HepG2 (cell line): Measurements from ENCODE around the gene SHC1. TPM values are rescaled to one million over a fixed set of nuclear protein-coding genes. Genes with fewer than 3 reads are reported as not detected.

Source experiments
- AHDC1 ChIP-seq: sonication (generic); formaldehyde crosslinking; IDR thresholded peaks from 2 replicates; pipeline ENCODE4 v1.5.1; 2020; ENCODE audit warnings: mild to moderate bottlenecking, missing genetic modification reagents, borderline replicate concordance
- CHCHD3 ChIP-seq: sonication (generic); formaldehyde crosslinking; IDR thresholded peaks from 2 replicates; pipeline ENCODE4 v1.8.0; 2022; ENCODE audit warnings: mild to moderate bottlenecking, missing genetic modification reagents, moderate library complexity
- FUBP1 ChIP-seq: sonication (generic); formaldehyde crosslinking; IDR thresholded peaks from 2 replicates; pipeline ENCODE4 v1.5.1; 2020; ENCODE audit warnings: missing genetic modification reagents, mild to moderate bottlenecking, borderline replicate concordance
- MIER2 ChIP-seq: IDR thresholded peaks from 2 replicates; pipeline ENCODE4 v1.6.1; 2016; ENCODE audit warnings: missing biosample characterization, missing genetic modification reagents
- MIXL1 ChIP-seq: IDR thresholded peaks from 2 replicates; pipeline ENCODE4 v1.6.1; 2016
- MLXIP ChIP-seq: sonication (generic); formaldehyde crosslinking; IDR thresholded peaks from 2 replicates; pipeline ENCODE4 v1.9.0; 2021; ENCODE audit warnings: missing genetic modification reagents, borderline replicate concordance
- NR0B2 ChIP-seq: sonication (generic); formaldehyde crosslinking; IDR thresholded peaks from 2 replicates; pipeline ENCODE4 v1.4.0; 2020; ENCODE audit warnings: mild to moderate bottlenecking, missing genetic modification reagents
- PLSCR1 ChIP-seq: sonication (generic); formaldehyde crosslinking; IDR thresholded peaks from 2 replicates; pipeline ENCODE4 v1.5.0; 2020; ENCODE audit warnings: missing genetic modification reagents, mild to moderate bottlenecking, borderline replicate concordance
- PRPF4 ChIP-seq: fragments of 200-400 bp; formaldehyde crosslinking; IDR thresholded peaks from 2 replicates; pipeline ENCODE4 v1.6.1; 2016; ENCODE audit warnings: low read length, low read depth; ENCODE audit not compliant: poor library complexity, severe bottlenecking
- SMAD3 ChIP-seq: sonication (generic); formaldehyde crosslinking; IDR thresholded peaks from 2 replicates; pipeline ENCODE4 v1.4.0; 2020; ENCODE audit warnings: missing genetic modification reagents
- SMC3 ChIP-seq: IDR thresholded peaks from 2 replicates; pipeline ENCODE4 v1.6.1; 2011; ENCODE audit warnings: low read length, improper control_type of control experiment
- ZHX1 ChIP-seq: sonication (generic); formaldehyde crosslinking; IDR thresholded peaks from 2 replicates; pipeline ENCODE4 v1.8.1; 2022; ENCODE audit warnings: low read depth, mild to moderate bottlenecking, missing genetic modification reagents
- ZNF598 ChIP-seq: sonication (generic); formaldehyde crosslinking; IDR thresholded peaks from 2 replicates; pipeline ENCODE4 v1.5.1; 2020; ENCODE audit warnings: mild to moderate bottlenecking, missing genetic modification reagents, borderline replicate concordance
- polyA plus RNA-seq, 8 experiments: library from polyadenylated mRNA; depleted of rRNA in 3 of 8; stranded (reverse) in 7 of 8; unstranded in 1 of 8; fragments of >200 nt; fragmentation: Illumina TruSeq in 4 of 8; extraction: Trizol in 4 of 8; gene quantifications; 2 replicates each; pipeline versions ENCODE4 v1.2.1 to v1.2.3, GENCODE V29; 2011 to 2016; ENCODE audit warnings: low read depth in 4 of 8, missing spikeins in 1 of 8, mixed read lengths in 1 of 8; ENCODE audit not compliant: insufficient read depth in 1 of 8
- total RNA-seq, 5 experiments: library from RNA; depleted of rRNA; stranded (reverse); fragments of >200 nt; fragmentation: Illumina TruSeq; extraction: Trizol; gene quantifications; 2 replicates each; pipeline ENCODE4 v1.2.3, GENCODE V29; 2016; ENCODE audit warnings: low read depth in 1 of 5

SHC1 gene
- total and polyA plus RNA-seq, 2 of the 13 experiments (the other 11 are each of a cell fraction or from before 2014, with no cell fraction given), result 52.0 to 137 TPM

GRCh38 chr1:154970631-154971340, at the start of gene SHC1 (continued):
- TF ChIP-seq ZHX1 (CRISPR knock-in tag) (no peak), NR0B2 (CRISPR knock-in tag) (no peak), FUBP1 (CRISPR knock-in tag) (no peak), SMAD3 (no peak), CHCHD3 (CRISPR knock-in tag) (no peak), MIER2 (CRISPR knock-in tag) (no peak), SMC3 (no peak), PRPF4 (no peak), ZNF598 (CRISPR knock-in tag) (no peak), PLSCR1 (CRISPR knock-in tag) (no peak), MLXIP (CRISPR knock-in tag) (no peak), AHDC1 (CRISPR knock-in tag) (no peak), MIXL1 (CRISPR knock-in tag) (no peak)
